ENCODE results near the gene IGF2.

DNA sequence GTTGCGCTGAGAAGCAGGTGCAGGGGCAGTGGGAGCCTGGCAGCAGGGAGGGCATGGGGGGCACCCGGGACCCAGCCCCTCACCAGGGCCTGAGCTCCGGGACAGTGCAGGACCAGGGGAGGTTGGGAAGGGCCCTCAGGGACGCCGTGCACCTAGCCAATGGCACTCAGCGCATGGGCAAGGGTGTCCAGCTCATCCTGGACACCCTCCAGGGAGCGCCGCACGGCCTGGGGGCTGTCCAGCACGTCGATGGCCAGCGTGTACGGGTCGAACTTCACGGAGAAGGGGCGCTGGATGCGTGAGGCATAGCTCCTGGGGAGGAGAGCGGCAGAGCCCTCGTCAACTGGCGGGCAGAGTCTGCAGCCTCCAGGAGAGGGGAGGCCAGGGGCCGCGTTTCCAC, 24.9 kb upstream of the IGF2 start:
- TF ChIP-seq, protein P1, sequence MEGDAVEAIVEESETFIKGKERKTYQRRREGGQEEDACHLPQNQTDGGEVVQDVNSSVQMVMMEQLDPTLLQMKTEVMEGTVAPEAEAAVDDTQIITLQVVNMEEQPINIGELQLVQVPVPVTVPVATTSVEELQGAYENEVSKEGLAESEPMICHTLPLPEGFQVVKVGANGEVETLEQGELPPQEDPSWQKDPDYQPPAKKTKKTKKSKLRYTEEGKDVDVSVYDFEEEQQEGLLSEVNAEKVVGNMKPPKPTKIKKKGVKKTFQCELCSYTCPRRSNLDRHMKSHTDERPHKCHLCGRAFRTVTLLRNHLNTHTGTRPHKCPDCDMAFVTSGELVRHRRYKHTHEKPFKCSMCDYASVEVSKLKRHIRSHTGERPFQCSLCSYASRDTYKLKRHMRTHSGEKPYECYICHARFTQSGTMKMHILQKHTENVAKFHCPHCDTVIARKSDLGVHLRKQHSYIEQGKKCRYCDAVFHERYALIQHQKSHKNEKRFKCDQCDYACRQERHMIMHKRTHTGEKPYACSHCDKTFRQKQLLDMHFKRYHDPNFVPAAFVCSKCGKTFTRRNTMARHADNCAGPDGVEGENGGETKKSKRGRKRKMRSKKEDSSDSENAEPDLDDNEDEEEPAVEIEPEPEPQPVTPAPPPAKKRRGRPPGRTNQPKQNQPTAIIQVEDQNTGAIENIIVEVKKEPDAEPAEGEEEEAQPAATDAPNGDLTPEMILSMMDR (IDR thresholded peaks at IDR 0.05) = no peak
- no peak for TF ChIP-seq POLR2A (IDR thresholded peaks at IDR 0.05)
